ENCODE data around the gene ACSL3. TPM values are rescaled to one million over a fixed set of nuclear protein-coding genes. Genes with fewer than 3 reads are reported as not detected.

The ACSL3 gene
- polyA plus RNA-seq, 1 experiment = 88.9 TPM

- POLR2A ChIA-PET = no interaction called here
- DNase-seq (ENCODE audit: low read depth, low spot score) = no peak
- CTCF ChIA-PET = no interaction called here
Observed at GRCh38 chr2:222851956-222852617, 8.7 kb upstream of the ACSL3 start.

GRCh38 chr2:222854773-222855700 is 5.8 kb upstream of the ACSL3 start:
- no peak for TF ChIP-seq CTCF (IDR thresholded peaks at IDR 0.05; ENCODE audit: low read depth, low read length)
- no peaks in the 10 kb centered on the region for H3K27me3 ChIP-seq (ENCODE audit: control insufficient read depth, insufficient read depth, low read length)
- no peak overlapping the region for H3K4me3 ChIP-seq (ENCODE audit: low read depth, low read length)
- no peaks in the 10 kb centered on the region for H3K9me3 ChIP-seq (ENCODE audit: control insufficient read depth, insufficient read depth, low read length)
- no peak for DNase-seq (ENCODE audit: low read depth, low spot score)
- ChIA-PET POLR2A (no interaction called here), CTCF (interaction anchor here (1.3 kb wide), 1 partner anchor 165 kb away, joined by 5 read pairs; no protein-coding TSS in a partner anchor)
- H3K27ac ChIP-seq (ENCODE audit: low read depth, low read length) = no peak overlapping the region

More at GRCh38 chr2:222851956-222852617, 8.7 kb upstream of the ACSL3 start:
- TF ChIP-seq CTCF (IDR thresholded peaks at IDR 0.05; ENCODE audit: low read depth, low read length) = no peak
- Histone ChIP-seq H3K9me3 (ENCODE audit: control insufficient read depth, insufficient read depth, low read length) (no peaks in the 10 kb centered on the region; the same call in 1 of the 2 replicates), H3K27me3 (ENCODE audit: control insufficient read depth, insufficient read depth, low read length) (no peaks in the 10 kb centered on the region), H3K4me3 (ENCODE audit: low read depth, low read length) (no peak overlapping the region), H3K27ac (ENCODE audit: low read depth, low read length) (no peak overlapping the region)

- H3K9me3 ChIP-seq (ENCODE audit: control insufficient read depth, insufficient read depth, low read length) = no peaks in the 10 kb centered on the region
- POLR2A ChIA-PET = interaction anchor here (0.7 to 1.2 kb wide), 3 partner anchors 16 to 151 kb away, joined by 3 to 10 read pairs (median 9); no protein-coding TSS in a partner anchor
- CTCF ChIA-PET = interaction anchor here (0.7 to 1.1 kb wide), 2 partner anchors 62 to 99 kb away, joined by 3 to 5 read pairs; no protein-coding TSS in a partner anchor
- peak overlapping the region; percentile 55 for H3K4me3 ChIP-seq (ENCODE audit: low read depth, low read length)
- H3K27ac ChIP-seq (ENCODE audit: low read depth, low read length) = no peak overlapping the region
- DNase-seq (ENCODE audit: low read depth, low spot score) = no peak
- no peak for TF ChIP-seq CTCF (IDR thresholded peaks at IDR 0.05; ENCODE audit: low read depth, low read length)
- no peaks in the 10 kb centered on the region for H3K27me3 ChIP-seq (ENCODE audit: control insufficient read depth, insufficient read depth, low read length)
Observed at GRCh38 chr2:222859786-222860612, 837 bp upstream of the ACSL3 start.

GRCh38 chr2:222861411-222862105 is 722 bp downstream of the ACSL3 start:
- Histone ChIP-seq H3K27ac (ENCODE audit: low read depth, low read length) (peak overlapping the region; percentile 35), H3K9me3 (ENCODE audit: control insufficient read depth, insufficient read depth, low read length) (no peaks in the 10 kb centered on the region), H3K27me3 (ENCODE audit: control insufficient read depth, insufficient read depth, low read length) (no peaks in the 10 kb centered on the region), H3K4me3 (ENCODE audit: low read depth, low read length) (peak overlapping the region; percentile 93)
- CTCF ChIA-PET = interaction anchor here (0.5 to 2.8 kb wide), 13 partner anchors 14 to 173 kb away, joined by 3 to 35 read pairs (median 6); no protein-coding TSS in a partner anchor
- no peak for TF ChIP-seq CTCF (IDR thresholded peaks at IDR 0.05; ENCODE audit: low read depth, low read length)
- no peak for DNase-seq (ENCODE audit: low read depth, low spot score)
- POLR2A ChIA-PET = interaction anchor here (0.8 to 1.3 kb wide), 3 partner anchors 17 to 65 kb away, joined by 3 to 9 read pairs (median 3); no protein-coding TSS in a partner anchor

Data from AG04450 (cell line).